EH (cell line): ENCODE data around the gene APC.

Source experiments
- DNase-seq: peaks from one replicate; pipeline ENCODE4 v3.0.0-alpha.2; 2015; ENCODE audit warnings: low read depth

APC gene

DNA sequence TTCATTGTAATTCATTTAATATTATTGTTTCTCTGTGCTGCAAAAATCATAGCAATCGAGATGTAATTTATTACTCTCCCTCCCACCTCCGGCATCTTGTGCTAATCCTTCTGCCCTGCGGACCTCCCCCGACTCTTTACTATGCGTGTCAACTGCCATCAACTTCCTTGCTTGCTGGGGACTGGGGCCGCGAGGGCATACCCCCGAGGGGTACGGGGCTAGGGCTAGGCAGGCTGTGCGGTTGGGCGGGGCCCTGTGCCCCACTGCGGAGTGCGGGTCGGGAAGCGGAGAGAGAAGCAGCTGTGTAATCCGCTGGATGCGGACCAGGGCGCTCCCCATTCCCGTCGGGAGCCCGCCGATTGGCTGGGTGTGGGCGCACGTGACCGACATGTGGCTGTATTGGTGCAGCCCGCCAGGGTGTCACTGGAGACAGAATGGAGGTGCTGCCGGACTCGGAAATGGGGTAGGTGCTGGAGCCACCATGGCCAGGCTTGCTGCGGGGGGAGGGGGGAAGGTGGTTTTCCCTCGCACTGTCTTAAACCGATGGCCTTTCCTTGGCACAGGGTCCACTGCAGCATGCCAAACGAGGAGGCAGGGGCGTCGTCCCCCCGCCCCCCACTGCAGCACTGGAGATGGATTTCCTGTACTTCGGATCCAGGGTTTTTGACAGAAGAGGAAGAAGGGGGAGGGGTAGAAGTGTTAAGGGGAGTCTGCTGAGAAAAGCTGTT, at the start of gene APC:
Gene APC (plus strand): TSS at position 423 of the 728 bp plus-strand sequence. CDS start 17,006 bp downstream, outside the sequence.
- peak; percentile 91 for DNase-seq

- peak; percentile 57 for DNase-seq
Measured at GRCh38 chr5:112689155-112689909, 48.4 kb upstream of the APC start.

DNA sequence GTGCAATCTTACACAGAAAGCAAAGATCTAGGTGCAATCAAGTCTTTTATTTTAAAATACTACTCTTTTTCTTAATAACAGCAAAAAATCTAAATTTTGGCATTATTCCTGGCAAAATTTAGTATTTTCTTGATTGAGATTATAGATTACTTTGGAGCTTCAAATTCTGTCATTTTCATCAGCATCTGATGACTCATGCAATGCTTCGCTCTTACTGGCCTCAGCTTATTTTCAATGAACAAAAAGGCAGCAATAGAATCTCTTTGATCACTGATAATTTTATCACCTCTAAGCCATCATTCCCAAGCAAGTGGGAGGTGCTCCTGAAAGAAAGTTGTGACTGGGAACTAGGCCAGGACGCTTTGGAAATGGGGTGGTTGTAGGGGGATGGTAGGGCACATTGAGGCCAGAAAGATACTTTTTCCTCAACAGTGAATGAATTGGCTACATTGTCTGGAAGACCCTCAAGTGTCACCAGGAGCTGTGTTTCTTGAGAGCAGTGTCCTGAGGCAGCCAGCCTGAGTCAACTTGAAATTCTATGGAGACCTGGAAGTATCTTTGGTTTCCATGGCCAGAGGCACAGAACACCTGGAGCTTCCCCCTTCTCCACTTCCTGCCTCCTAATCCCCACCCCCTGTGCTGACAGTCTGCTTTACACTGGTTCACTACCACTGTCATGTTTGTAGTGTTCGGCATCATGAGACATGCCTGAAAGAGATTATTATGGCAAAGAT, 46.9 kb upstream of the APC start:
- DNase-seq, result no peak

DNA sequence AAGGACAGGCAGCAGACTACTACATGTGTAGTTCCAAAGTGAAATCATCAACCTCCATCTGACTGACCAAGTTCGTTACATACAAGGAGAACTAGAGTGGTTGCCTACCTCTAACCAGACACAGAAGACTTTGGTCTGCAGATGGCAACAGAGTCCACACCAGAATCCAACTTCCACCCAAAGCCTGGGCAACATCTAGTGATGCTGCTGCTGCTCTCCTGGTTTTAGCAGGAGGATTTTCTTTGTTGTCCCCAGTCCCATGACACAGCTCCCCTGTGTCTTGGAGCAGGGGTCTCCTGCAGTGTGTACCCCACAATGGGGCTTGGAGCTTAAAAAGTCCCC, 46.4 kb upstream of the APC start:
- no peak for DNase-seq

- peak; percentile 44 for DNase-seq
Measured at GRCh38 chr5:112691758-112692157, 45.9 kb upstream of the APC start.

- DNase-seq, result no peak
Measured at GRCh38 chr5:112692472-112692871, 45.2 kb upstream of the APC start.

GRCh38 chr5:112693301-112693700, 44.4 kb upstream of the APC start:
- DNase-seq, result no peak

GRCh38 chr5:112694853-112695709, 42.6 kb upstream of the APC start:
- DNase-seq, result peak; percentile 83

GRCh38 chr5:112696786-112697185, 40.9 kb upstream of the APC start:
- DNase-seq, result no peak

DNA sequence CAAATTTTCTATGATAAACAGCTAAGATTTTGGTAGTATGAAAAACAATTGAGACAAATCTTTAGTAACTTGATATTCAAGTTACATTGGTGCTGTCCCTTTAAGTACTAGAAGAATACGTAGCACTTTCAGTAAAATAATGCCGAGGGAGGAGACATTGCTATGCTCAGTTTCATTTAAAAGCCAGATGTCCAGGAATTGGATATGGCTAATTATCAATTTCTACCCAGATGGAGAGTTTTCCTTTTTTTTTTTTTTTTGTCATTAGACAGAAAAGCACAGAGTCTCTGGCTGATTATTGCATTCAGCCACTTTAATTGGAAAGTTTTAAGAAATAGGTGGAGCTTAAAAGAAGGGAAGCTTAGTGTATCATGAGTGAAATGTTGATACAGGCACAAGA, 40.4 kb upstream of the APC start:
- no peak for DNase-seq

DNA sequence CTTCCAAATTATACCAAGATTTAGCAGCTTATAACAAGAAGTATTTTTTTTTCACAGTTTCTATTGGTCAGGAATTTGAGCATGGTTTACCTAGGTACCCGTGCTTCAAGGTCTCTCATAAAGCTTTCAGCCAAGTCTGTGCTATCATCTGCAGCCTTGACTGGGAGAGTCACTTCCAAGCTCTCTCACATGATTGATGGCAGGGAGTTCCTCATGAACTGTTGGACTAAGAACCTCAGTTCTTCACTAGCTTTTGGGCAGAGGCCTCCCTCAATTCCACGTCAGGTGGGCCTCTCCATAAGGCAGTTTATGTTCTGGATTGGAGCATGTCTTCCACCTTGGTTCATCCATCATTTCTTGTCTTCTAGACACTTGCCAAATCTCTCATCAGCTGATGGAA, 39.9 kb upstream of the APC start:
- no peak for DNase-seq

GRCh38 chr5:112703866-112704820, 33.5 kb upstream of the APC start:
- DNase-seq, result peak; percentile 62

DNA sequence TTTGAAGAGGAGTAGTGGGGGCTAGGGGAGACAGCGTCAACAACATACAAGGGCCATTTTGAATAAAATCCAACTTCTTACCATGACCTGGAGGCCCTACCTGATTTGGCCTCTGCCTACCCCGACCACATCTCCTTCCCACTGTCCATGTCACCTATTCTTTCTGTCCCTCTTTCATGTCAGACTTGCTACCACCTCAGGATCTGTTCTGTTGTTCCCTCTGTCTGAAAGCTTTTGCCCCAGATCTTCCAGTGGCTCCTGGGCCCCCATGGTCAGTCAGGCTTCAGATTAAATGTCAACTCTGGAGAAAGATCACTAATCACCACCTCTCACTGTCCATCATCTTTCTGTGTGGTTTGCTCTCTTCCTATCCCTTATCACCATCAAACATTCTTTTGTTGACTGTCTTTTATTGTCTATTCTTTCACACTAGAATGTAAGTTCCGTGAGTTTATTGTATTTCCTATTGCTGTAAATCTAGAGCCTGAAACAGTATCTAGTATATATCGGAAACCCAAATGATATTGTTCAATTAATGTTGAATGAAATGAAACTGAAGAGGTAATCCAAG, 31.2 kb upstream of the APC start:
- no peak for DNase-seq

- peak; percentile 99 for DNase-seq
Measured at GRCh38 chr5:112707187-112708102, 30.2 kb upstream of the APC start.

DNA sequence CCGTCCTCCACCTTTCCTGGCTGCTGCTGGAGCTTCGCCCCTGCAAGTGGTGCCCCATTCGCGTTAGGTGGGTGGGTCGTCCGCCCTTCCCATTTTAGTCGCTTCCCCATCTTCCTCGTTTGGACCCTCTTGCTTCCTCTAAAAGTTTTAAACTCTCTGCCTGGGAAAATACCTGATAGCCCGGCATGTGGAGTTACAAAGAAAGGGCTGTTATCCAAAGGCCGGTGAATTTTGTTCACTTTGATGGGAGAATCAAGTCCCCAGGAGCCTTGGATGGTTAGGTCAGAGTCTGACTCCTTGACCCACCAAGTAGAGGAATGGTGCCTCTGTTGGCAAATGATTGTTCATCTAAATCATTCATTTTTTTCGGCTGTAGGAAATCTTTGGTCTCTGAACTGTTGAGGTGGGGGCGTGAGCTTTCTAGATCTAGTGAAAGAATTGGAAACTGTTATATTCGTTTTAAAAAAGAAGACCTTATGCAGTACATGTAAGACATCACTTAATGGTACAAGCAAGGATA, 29.5 kb upstream of the APC start:
- DNase-seq, result peak; percentile 11

DNA sequence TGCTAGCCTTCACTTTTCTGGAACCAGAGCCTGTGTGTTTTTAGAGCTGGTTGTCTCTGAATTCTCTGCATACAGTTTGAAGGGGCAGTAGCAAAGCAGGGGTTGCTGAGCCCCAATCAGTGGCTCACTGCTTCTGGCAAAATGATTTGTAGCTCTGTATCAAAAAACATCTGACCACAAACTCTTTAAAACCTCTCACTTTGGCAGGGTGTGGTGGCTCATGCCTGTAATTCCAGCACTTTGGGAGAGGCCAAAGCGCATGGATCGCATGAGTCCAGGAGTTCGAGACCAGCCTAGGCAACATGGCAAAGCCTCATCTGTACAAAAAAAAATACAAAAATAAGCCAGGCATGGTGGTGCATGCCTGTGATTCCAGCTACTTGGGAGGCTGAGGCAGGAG, 28.3 kb upstream of the APC start:
- DNase-seq, result peak; percentile 57

DNA sequence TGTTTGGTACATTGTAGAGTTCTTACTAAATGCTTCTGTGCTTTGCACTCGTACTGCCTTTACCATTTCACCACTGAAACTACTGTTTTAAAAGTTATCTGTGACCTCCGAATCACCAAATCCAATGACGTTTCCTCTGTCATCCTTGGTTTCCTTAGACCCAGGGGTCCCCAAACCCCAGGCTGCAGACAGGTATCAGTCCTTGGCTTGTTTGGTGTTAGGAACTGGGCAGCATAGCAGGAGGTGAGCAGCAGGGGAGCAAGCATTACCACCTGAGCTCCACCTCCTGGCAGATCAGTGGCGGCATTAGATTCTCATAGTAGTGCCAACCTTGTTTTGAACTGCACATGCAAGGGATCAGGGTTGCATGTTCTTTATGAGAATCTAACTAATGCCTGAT, 26.8 kb upstream of the APC start:
- no peak for DNase-seq

DNA sequence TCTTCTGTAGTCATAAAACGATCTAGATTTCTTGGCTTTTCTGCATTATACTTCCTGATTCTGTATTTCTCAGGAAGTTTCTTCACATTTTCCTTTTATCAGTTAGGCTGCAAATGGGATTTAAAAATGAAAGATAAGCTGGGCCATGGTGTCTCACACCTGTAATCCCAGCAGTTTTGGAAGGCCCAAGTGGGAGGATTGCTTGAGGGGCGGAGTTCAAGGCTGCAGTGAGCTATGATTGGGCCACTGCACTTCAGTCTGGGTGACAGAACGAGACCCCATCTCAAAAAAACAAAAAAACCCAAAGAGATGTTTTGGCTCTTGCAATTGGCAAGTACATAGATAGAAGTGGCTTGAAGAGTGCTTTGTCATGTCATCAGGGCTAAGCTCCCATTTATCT, 26.2 kb upstream of the APC start:
- no peak for DNase-seq

GRCh38 chr5:112713206-112713605, 24.5 kb upstream of the APC start:
- no peak for DNase-seq
